T-cell (primary cell): ENCODE measurements around the gene TRAF5. TPM values are rescaled to one million over a fixed set of nuclear protein-coding genes. Genes with fewer than 3 reads are reported as not detected.

Source experiments
- ATAC-seq, 4 experiments: fragments of 200-7000 bp in 3 of 4; fragments of 150-1000 bp in 1 of 4; cut with Tn5 transposase; replicated peaks in 1 of 4; 1 replicate in 3 of 4; 2 replicates in 1 of 4; pipeline ENCODE4 v1.10.0; 2021; ENCODE audit warnings: moderate library complexity in 3 of 4, mild to moderate bottlenecking in 2 of 4, moderate number of reproducible peaks in 1 of 4
- CTCF ChIA-PET, 2 donors: fragments of 300-600 bp; sonication (Branson Sonifier 250); formaldehyde crosslinking; loops; one replicate each; lab custom pipeline; 2022; ENCODE audit warnings: antibody characterized with exemption in 2 of 2; lab: Charles Lee
- POLR2A ChIA-PET, 2 donors: fragments of 300-600 bp; sonication (Branson Sonifier 250); formaldehyde crosslinking; loops; one replicate each; lab custom pipeline; 2022; ENCODE audit warnings: antibody characterized with exemption in 2 of 2; lab: Charles Lee
- DNase-seq, 35 experiments: peaks; one replicate each; pipeline versions ENCODE4 v3.0.0 to v3.0.0-alpha.2; 2013 to 2023
- H3K27ac ChIP-seq: one replicate; pipeline ENCODE4 v1.5.1; 2013; ENCODE audit warnings: low read length
- H3K27me3 ChIP-seq, 2 experiments: replicated peaks in 1 of 2; 1 replicate in 1 of 2; 2 replicates in 1 of 2; pipeline versions ENCODE4 v1.6.1 to v1.7.0; 2013; ENCODE audit warnings: low read length in 1 of 2, mixed read lengths in 1 of 2; ENCODE audit not compliant: control insufficient read depth in 2 of 2, insufficient read depth in 2 of 2; ENCODE audit errors: extremely low read depth in 1 of 2
- H3K36me3 ChIP-seq, 2 donors: 1 replicate in 1 of 2; 2 replicates in 1 of 2; pipeline versions ENCODE4 v1.6.1 to v1.7.0; 2013; ENCODE audit warnings: low read length in 1 of 2; ENCODE audit not compliant: control insufficient read depth in 2 of 2, insufficient read depth in 1 of 2; ENCODE audit errors: extremely low read depth in 1 of 2
- H3K4me1 ChIP-seq, 2 experiments: 1 replicate in 1 of 2; 2 replicates in 1 of 2; pipeline versions ENCODE4 v1.6.1 to v1.7.0; 2013; ENCODE audit warnings: low read length in 2 of 2, mixed read lengths in 1 of 2; ENCODE audit not compliant: insufficient read depth in 2 of 2, control insufficient read depth in 1 of 2; ENCODE audit errors: extremely low read depth in 1 of 2
- H3K4me3 ChIP-seq, 2 donors: 1 replicate in 1 of 2; 2 replicates in 1 of 2; pipeline versions ENCODE4 v1.5.1 to v1.7.0; 2013; ENCODE audit warnings: mild to moderate bottlenecking in 2 of 2, low read length in 1 of 2, moderate library complexity in 1 of 2; ENCODE audit not compliant: control insufficient read depth in 1 of 2; ENCODE audit errors: extremely low read depth in 1 of 2
- H3K9me3 ChIP-seq: 2 replicates; pipeline ENCODE4 v1.7.0; 2013
- H3K27ac Mint-ChIP-seq, 2 donors: one replicate each; pipeline ENCODE4 v1.8.0; 2020 to 2021; ENCODE audit warnings: mild to moderate bottlenecking in 2 of 2, mixed read lengths in 2 of 2
- H3K27me3 Mint-ChIP-seq, 2 donors: one replicate each; pipeline ENCODE4 v1.8.0; 2021 to 2022; ENCODE audit warnings: mixed read lengths in 2 of 2
- H3K36me3 Mint-ChIP-seq: one replicate; pipeline ENCODE4 v1.8.0; 2021; ENCODE audit warnings: mixed read lengths
- H3K4me1 Mint-ChIP-seq, 3 donors: one replicate each; pipeline ENCODE4 v1.8.0; 2020 to 2022; ENCODE audit warnings: mixed read lengths in 3 of 3, mild to moderate bottlenecking in 1 of 3
- H3K4me3 Mint-ChIP-seq, 3 donors: one replicate each; pipeline ENCODE4 v1.8.0; 2020 to 2022; ENCODE audit warnings: mild to moderate bottlenecking in 3 of 3, mixed read lengths in 3 of 3, moderate library complexity in 3 of 3
- H3K9me3 Mint-ChIP-seq, 3 donors: one replicate each; pipeline ENCODE4 v1.8.0; 2020 to 2022; ENCODE audit warnings: mixed read lengths in 3 of 3
- WGBS: methylation state at CpG from one replicate; pipeline ENCODE4 v1.1.5; 2013; ENCODE audit warnings: missing lambda C conversion rate; ENCODE audit not compliant: insufficient coverage; 5-methylcytosine and 5-hydroxymethylcytosine counted together
- total RNA-seq, 35 experiments: library from RNA in 6 of 35; stranded (reverse) in 6 of 35; fragments of 120-200 nt in 1 of 35; gene quantifications; one replicate each; pipeline versions ENCODE4 v1.2.1 to v1.2.4 and lab custom pipeline; 2013 to 2026

The TRAF5 gene
- total RNA-seq, 5 donors from 2014 or later (not counting 1 experiment from before 2014, with no cell fraction given) = 49.5 to 64.5 (median 57.2) TPM

DNA sequence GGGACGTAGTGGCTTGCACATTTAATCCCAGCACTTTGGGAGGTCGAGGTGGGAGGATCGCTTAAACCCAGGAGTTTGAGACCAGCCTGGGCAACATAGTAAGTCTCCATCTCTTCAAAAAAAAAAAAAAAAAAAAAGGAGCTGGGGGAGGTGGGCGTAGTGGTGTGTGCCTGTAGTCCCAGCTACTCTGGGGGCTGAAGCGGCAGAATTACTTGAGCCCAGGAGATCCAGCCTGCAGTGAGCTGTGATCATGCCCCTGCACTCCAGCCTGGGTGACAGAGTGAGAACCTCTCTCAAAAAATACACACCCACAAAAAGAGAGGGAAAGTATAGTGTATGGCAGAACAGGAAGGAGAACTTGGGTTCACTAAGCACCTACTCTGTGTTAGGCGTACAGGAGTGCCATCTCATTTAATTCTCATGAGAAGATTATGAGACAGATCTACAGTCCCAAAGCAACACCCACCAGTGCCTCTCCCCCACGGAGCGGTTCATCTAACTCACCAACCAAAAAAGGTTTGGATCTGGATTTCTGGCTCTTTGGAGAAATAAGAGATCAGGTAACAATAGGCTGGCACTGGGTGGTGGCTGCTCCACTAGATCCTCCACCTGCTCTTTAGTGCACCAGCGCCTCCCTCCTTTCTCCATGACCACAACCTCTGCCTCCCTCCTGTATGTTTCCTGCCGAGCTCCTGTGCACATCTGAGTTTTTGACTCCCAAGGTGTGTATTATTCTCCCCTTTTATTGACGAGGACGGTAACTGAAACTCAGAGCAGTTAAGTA is 1.4 kb upstream of the TRAF5 start:
- Mint-ChIP-seq H3K27ac (peak overlapping the region; percentile 98 to 99), H3K4me3 (peak overlapping the region; percentile 87 to 95 (median 92)), H3K36me3 (no peaks in the 10 kb centered on the region), H3K4me1 (peaks cover 48 to 58% (median 52%) of the 10 kb centered on the region in 3 donors), H3K9me3 (no peaks in the 10 kb centered on the region), H3K27me3 (no peaks in the 10 kb centered on the region)
- 80% methylated on average over 2 of the region's 12 CpGs for WGBS
- POLR2A ChIA-PET = interaction anchor here (0.6 kb wide), 3 partner anchors 14 to 81 kb away, joined by 3 to 5 read pairs (median 5); no protein-coding TSS in a partner anchor
- Histone ChIP-seq H3K4me3 (no peak overlapping the region), H3K27me3 (no peaks in the 10 kb centered on the region), H3K9me3 (no peaks in the 10 kb centered on the region), H3K4me1 (peaks cover 21 to 52% of the 10 kb centered on the region in 2 experiments), H3K27ac (no peak overlapping the region), H3K36me3 (no peaks in the 10 kb centered on the region)
- DNase-seq (peak in 1 of 35 experiments; percentile 21), ATAC-seq (no peak)
- CTCF ChIA-PET = interaction anchor here (0.5 to 3.9 kb wide), 16 partner anchors 12 to 1689 kb away, joined by 3 to 34 read pairs (median 4); no protein-coding TSS in a partner anchor

DNA sequence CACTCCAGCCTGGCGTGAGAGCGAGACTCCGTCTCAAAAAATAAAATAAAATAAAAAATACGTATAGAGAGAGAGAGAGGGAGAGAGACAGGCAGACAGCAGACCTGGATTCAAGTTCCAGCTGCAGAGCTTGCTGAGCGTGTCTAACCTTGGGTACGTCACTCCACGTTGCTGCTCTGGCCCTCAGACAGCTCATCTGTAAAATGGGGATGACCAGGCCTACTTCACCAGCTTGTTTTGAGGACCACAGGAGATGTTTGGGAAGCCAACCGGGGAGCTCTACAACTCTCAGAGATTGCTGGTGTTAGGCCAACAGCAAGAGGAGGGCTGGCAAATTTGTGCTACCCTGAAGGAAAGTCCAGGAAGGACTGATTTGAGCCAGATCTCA is 499 bp upstream of the TRAF5 start:
- Mint-ChIP-seq H3K27ac (peak overlapping the region; percentile 98 to 99), H3K36me3 (no peaks in the 10 kb centered on the region), H3K27me3 (no peaks in the 10 kb centered on the region), H3K9me3 (no peaks in the 10 kb centered on the region), H3K4me3 (peak overlapping the region; percentile 87 to 95 (median 92)), H3K4me1 (peaks cover 56 to 62% (median 58%) of the 10 kb centered on the region in 3 donors)
- Histone ChIP-seq H3K27me3 (no peaks in the 10 kb centered on the region), H3K9me3 (no peaks in the 10 kb centered on the region), H3K36me3 (no peaks in the 10 kb centered on the region), H3K4me1 (peaks cover 27 to 61% of the 10 kb centered on the region in 2 experiments), H3K27ac (peak overlapping the region; percentile 84), H3K4me3 (peak overlapping the region; percentile 91 to 93)
- POLR2A ChIA-PET = no interaction called here
- 46% methylated on average over 5 of the region's 8 CpGs for WGBS
- DNase-seq (no peak), ATAC-seq (no peak)
- CTCF ChIA-PET = interaction anchor here in 1 of 2 donors (0.6 to 3.9 kb wide), 4 partner anchors 150 to 927 kb away, joined by 4 to 34 read pairs (median 5); no protein-coding TSS in a partner anchor

DNA sequence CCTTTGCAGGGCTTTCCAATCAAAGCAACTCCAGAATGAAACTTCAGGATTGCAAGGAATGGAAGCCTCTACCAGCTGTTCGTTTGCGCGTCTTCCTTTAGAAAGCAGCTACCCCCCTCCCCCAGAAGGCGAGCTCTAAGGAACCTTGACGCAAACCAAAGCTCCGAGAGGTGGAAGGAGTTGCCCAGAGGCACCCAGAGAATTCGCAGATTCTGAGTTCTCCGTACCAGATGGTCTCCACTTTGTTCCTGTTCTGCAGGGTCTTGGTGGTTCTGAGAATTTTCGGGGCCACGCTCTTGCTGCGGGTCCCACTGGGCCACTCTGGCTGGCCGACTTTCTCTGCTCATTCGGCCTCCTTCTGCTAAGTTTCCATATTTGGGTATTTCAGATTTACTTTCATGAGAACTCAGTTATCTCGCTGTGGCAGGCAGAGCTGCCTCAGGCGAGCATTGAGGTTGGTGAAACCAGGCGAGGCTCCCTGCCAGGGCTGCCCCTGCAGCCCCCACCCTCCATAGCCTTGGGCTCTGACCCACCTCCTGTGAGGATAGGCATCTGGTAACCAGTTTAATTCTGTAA is 801 bp downstream of the TRAF5 start:
- H3K27me3 Mint-ChIP-seq = no peaks in the 10 kb centered on the region
- peaks cover 66 to 74% (median 71%) of the 10 kb centered on the region in 3 donors for H3K4me1 Mint-ChIP-seq
- Histone ChIP-seq H3K4me3 (peak overlapping the region; percentile 91 to 93), H3K4me1 (peaks cover 31 to 72% of the 10 kb centered on the region in 2 experiments), H3K36me3 (no peaks in the 10 kb centered on the region), H3K27ac (peak overlapping the region; percentile 84), H3K9me3 (no peaks in the 10 kb centered on the region), H3K27me3 (no peaks in the 10 kb centered on the region)
- peak; percentile 44 to 68 (median 52) for ATAC-seq
- ChIA-PET POLR2A (interaction anchor here in 1 of 2 donors (0.6 to 1.8 kb wide), 3 partner anchors 9 to 151 kb away, joined by 3 to 7 read pairs (median 4); no protein-coding TSS in a partner anchor), CTCF (interaction anchor here (0.8 to 2.3 kb wide), 7 partner anchors 20 to 187 kb away, joined by 3 to 9 read pairs (median 4); no protein-coding TSS in a partner anchor)
- peak overlapping the region; percentile 92 to 95 (median 95) for H3K4me3 Mint-ChIP-seq
- peak overlapping the region; percentile 91 to 92 for H3K27ac Mint-ChIP-seq
- WGBS = 0% methylated on average over 11 of the region's 16 CpGs
- peak in 22 of 35 experiments; percentile 21 to 61 (median 36) for DNase-seq
- H3K9me3 Mint-ChIP-seq = no peaks in the 10 kb centered on the region
- H3K36me3 Mint-ChIP-seq = no peaks in the 10 kb centered on the region

DNA sequence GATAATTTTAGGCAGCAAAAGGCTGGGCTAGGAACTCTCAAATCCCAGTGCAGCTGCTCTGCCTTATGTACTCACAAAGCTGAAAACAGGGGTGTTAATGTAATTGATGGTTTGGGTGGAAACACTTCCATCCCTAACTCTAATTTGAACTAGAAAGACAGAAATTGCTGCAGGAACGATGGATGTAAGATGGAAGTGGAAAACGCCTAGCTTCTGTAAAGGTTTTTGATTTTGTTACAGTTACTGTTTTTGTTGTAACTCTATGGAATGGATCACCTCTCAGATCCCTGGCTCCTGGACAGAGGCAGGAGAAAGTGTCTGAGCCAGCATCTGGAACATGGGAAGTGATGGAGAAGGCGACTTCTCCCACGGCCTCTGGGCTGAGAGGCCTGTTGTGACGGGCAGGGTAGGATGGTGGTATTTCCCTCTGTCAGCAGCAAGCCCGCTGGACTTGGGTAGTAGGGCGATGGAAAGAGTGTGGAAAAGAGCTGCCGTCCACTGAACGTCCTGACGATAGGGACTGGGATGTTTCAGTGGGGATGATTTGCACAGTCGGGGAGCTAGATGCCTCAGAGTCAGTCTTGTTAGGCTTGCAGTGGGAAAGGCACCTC is 1.6 kb downstream of the TRAF5 start:
- H3K9me3 Mint-ChIP-seq = no peaks in the 10 kb centered on the region
- 51% methylated on average over 7 of the region's 11 CpGs for WGBS
- Histone ChIP-seq H3K27ac (peak overlapping the region; percentile 84), H3K27me3 (no peaks in the 10 kb centered on the region), H3K9me3 (no peaks in the 10 kb centered on the region), H3K4me1 (peaks cover 33 to 73% of the 10 kb centered on the region in 2 experiments), H3K36me3 (no peaks in the 10 kb centered on the region), H3K4me3 (peak overlapping the region; percentile 91 to 93)
- CTCF ChIA-PET = interaction anchor here (0.8 to 2.3 kb wide), 6 partner anchors 26 to 186 kb away, joined by 3 to 9 read pairs (median 3); no protein-coding TSS in a partner anchor
- no peaks in the 10 kb centered on the region for H3K36me3 Mint-ChIP-seq
- POLR2A ChIA-PET = interaction anchor here in 1 of 2 donors (0.5 to 1.8 kb wide), 2 partner anchors 8 to 99 kb away, joined by 3 to 7 read pairs; no protein-coding TSS in a partner anchor
- H3K4me3 Mint-ChIP-seq = peak overlapping the region; percentile 92 to 95 (median 95)
- DNase-seq (peak in 1 of 35 experiments; percentile 18), ATAC-seq (no peak)
- peaks cover 74 to 82% (median 78%) of the 10 kb centered on the region in 3 donors for H3K4me1 Mint-ChIP-seq
- peak overlapping the region; percentile 91 to 92 for H3K27ac Mint-ChIP-seq
- no peaks in the 10 kb centered on the region for H3K27me3 Mint-ChIP-seq

DNA sequence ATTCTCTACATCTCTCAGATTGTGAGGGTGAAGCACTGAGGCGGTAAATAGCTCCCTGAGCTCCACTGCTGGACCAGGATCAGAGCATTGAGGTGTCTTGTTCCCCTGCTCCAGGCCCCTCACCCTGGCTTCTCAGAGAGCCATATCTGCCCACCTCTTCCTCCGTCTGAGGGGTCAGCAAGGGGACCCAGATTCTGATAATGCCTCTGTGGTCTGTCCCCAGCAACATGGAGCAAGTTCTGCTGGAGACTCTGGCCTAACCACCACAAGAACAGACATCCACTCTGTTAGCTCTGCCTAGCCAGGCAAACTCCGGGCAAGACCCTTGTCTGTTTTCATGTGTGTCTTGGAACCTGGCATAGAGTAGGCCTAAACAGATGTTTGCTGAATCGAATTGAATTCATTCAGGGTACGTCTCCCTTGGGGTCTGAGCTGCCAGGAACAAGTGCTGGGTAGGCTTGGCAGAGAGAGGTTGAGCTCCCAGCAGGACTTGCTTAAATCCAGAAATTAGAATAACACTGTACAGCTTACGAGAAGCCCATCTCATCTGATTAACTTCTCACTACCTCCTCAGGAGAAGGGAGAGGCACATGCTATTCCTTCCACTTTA is 2.3 kb downstream of the TRAF5 start:
- peaks cover 33 to 76% of the 10 kb centered on the region in 2 experiments for H3K4me1 ChIP-seq
- ChIA-PET POLR2A (interaction anchor here in 1 of 2 donors (0.6 kb wide), 1 partner anchor 53 kb away, joined by 3 read pairs; no protein-coding TSS in a partner anchor), CTCF (interaction anchor here (0.8 to 2.3 kb wide), 5 partner anchors 18 to 147 kb away, joined by 3 to 9 read pairs (median 3); no protein-coding TSS in a partner anchor)
- H3K36me3 ChIP-seq = no peaks in the 10 kb centered on the region
- no peaks in the 10 kb centered on the region for H3K27me3 ChIP-seq
- ATAC-seq = no peak
- H3K9me3 Mint-ChIP-seq = no peaks in the 10 kb centered on the region
- peak overlapping the region; percentile 92 to 95 (median 95) for H3K4me3 Mint-ChIP-seq
- 47% methylated on average over 3 of the region's 6 CpGs for WGBS
- H3K36me3 Mint-ChIP-seq = no peaks in the 10 kb centered on the region
- peak overlapping the region; percentile 91 to 92 for H3K27ac Mint-ChIP-seq
- peak overlapping the region in 1 of 2 donors; percentile 91 for H3K4me3 ChIP-seq
- peak in 1 of 35 experiments; percentile 21 for DNase-seq
- peak overlapping the region; percentile 84 for H3K27ac ChIP-seq
- no peaks in the 10 kb centered on the region for H3K9me3 ChIP-seq
- H3K27me3 Mint-ChIP-seq = no peaks in the 10 kb centered on the region
- peaks cover 74 to 86% (median 80%) of the 10 kb centered on the region in 3 donors for H3K4me1 Mint-ChIP-seq
